Endothelial cell of umbilical vein (primary cell): ENCODE measurements around the gene ATG7. TPM values are rescaled to one million over a fixed set of nuclear protein-coding genes. Genes with fewer than 3 reads are reported as not detected.

Experiments used
- BruUV-seq: library from RNA; stranded (reverse); fragments of 400-500 nt; replicated peaks from 2 replicates; lab custom pipeline; 2021; lab: Mats Ljungman, UMichigan
- CTCF ChIA-PET: fragments of 300-600, 350-600 bp; sonication (Branson Sonifier 250); formaldehyde crosslinking; loops from one replicate; lab custom pipeline; 2021; ENCODE audit warnings: antibody characterized with exemption, inconsistent platforms; lab: Charles Lee
- POLR2A ChIA-PET: fragments of 300-600, 350-600 bp; sonication (Branson Sonifier 250); formaldehyde crosslinking; loops from one replicate; lab custom pipeline; 2021; ENCODE audit warnings: antibody characterized with exemption, inconsistent platforms; lab: Charles Lee
- DNase-seq: peaks from one replicate; pipeline ENCODE4 v3.0.0-alpha.2; 2011; ENCODE audit warnings: low read depth, low spot score
- FAIRE-seq: peaks from 2 replicates; lab custom pipeline; 2011; peaks lifted over from hg19 to GRCh38; lab: Jason Lieb, UNC
- H2AFZ ChIP-seq: 2 replicates; pipeline ENCODE4 v1.6.0; 2012; ENCODE audit warnings: low read depth, low read length, control low read depth, inconsistent platforms
- H3K27ac ChIP-seq: 2 replicates; pipeline ENCODE4 v1.5.1; 2011; ENCODE audit warnings: low read depth, mild to moderate bottlenecking, control low read depth, low read length, moderate library complexity; ENCODE audit not compliant: insufficient read depth
- H3K27me3 ChIP-seq, 2 experiments: 2 replicates each; pipeline versions ENCODE4 v1.6.0 to v1.6.1; 2011; ENCODE audit warnings: low read length in 2 of 2, mixed read lengths in 1 of 2; ENCODE audit not compliant: control insufficient read depth in 2 of 2, insufficient read depth in 2 of 2
- H3K36me3 ChIP-seq, 2 experiments: 2 replicates in 1 of 2; 3 replicates in 1 of 2; pipeline ENCODE4 v1.5.1; 2011; ENCODE audit warnings: low read length in 2 of 2, mild to moderate bottlenecking in 1 of 2, moderate library complexity in 1 of 2; ENCODE audit not compliant: control insufficient read depth in 2 of 2, insufficient read depth in 2 of 2; ENCODE audit errors: extremely low read depth in 1 of 2
- H3K4me1 ChIP-seq: 3 replicates; pipeline ENCODE4 v1.5.1; 2011; ENCODE audit warnings: mild to moderate bottlenecking, low read length; ENCODE audit not compliant: control insufficient read depth, insufficient read depth; ENCODE audit errors: extremely low read depth
- H3K4me2 ChIP-seq: 2 replicates; pipeline ENCODE4 v1.6.1; 2011; ENCODE audit warnings: low read length, control low read depth, mixed read lengths; ENCODE audit not compliant: insufficient read depth
- H3K4me3 ChIP-seq, 3 experiments: fragments of 200-600 bp in 1 of 3; sonication (generic), shearing (Covaris generic) in 1 of 3; replicated peaks in 1 of 3; 2 replicates each; pipeline ENCODE4 v1.5.1; 2011 to 2016; ENCODE audit warnings: control low read depth in 3 of 3, low read length in 3 of 3, mild to moderate bottlenecking in 2 of 3, inconsistent platforms in 1 of 3, low read depth in 1 of 3, moderate library complexity in 1 of 3; ENCODE audit not compliant: insufficient read depth in 1 of 3
- H3K79me2 ChIP-seq: 2 replicates; pipeline ENCODE4 v1.6.0; 2012; ENCODE audit warnings: low read length, inconsistent platforms; ENCODE audit not compliant: control insufficient read depth, insufficient read depth
- H3K9ac ChIP-seq: replicated peaks from 2 replicates; pipeline ENCODE3; 2011; ENCODE audit warnings: low read length, control low read depth; ENCODE audit not compliant: insufficient read depth; ENCODE audit errors: extremely low read depth
- H3K9me1 ChIP-seq: replicated peaks from 3 replicates; pipeline ENCODE4 v1.6.0; 2011; ENCODE audit warnings: mild to moderate bottlenecking, low read length; ENCODE audit not compliant: control insufficient read depth, insufficient read depth; ENCODE audit errors: extremely low read depth
- H3K9me3 ChIP-seq: replicated peaks from 2 replicates; pipeline ENCODE4 v1.5.1; 2012; ENCODE audit warnings: low read length, inconsistent platforms; ENCODE audit not compliant: control insufficient read depth, insufficient read depth
- H4K20me1 ChIP-seq: replicated peaks from 2 replicates; pipeline ENCODE3; 2011; ENCODE audit warnings: mild to moderate bottlenecking, low read length; ENCODE audit not compliant: control insufficient read depth, insufficient read depth; ENCODE audit errors: extremely low read depth
- EZH2 ChIP-seq: IDR thresholded peaks from 2 replicates; pipeline ENCODE4 v1.6.1; 2012; ENCODE audit warnings: borderline replicate concordance, low read depth, mild to moderate bottlenecking, moderate library complexity, low read length, inconsistent platforms; ENCODE audit not compliant: severe bottlenecking
- FOS ChIP-seq: IDR thresholded peaks from 2 replicates; pipeline ENCODE4 v1.6.1; 2011; ENCODE audit warnings: mild to moderate bottlenecking, low read length, moderate library complexity, borderline replicate concordance; ENCODE audit not compliant: insufficient read depth
- GATA2 ChIP-seq: IDR thresholded peaks from 2 replicates; pipeline ENCODE4 v1.7.0; 2011; ENCODE audit warnings: low read depth, mild to moderate bottlenecking, moderate library complexity, mixed read lengths, low read length; ENCODE audit not compliant: insufficient read length, insufficient read depth
- JUN ChIP-seq: IDR thresholded peaks from 2 replicates; pipeline ENCODE4 v1.6.1; 2011; ENCODE audit warnings: borderline replicate concordance, low read depth; ENCODE audit not compliant: insufficient read length, insufficient read depth
- MYC ChIP-seq: IDR thresholded peaks from one replicate; pipeline ENCODE4 v1.6.1; 2011; ENCODE audit warnings: mild to moderate bottlenecking, low read depth, low read length
- POLR2A ChIP-seq: IDR thresholded peaks from 2 replicates; pipeline ENCODE4 v1.6.1; 2012; ENCODE audit warnings: low read depth, mild to moderate bottlenecking, control low read depth, low read length
- POLR2AphosphoS5 ChIP-seq: IDR thresholded peaks from 2 replicates; pipeline ENCODE4 v1.6.1; 2012; ENCODE audit warnings: low read depth, mild to moderate bottlenecking, control low read depth, low read length, moderate library complexity; ENCODE audit not compliant: insufficient read depth
- dilution Hi-C: fragments of 300-500 bp; cut with MboI; formaldehyde crosslinking; loops from one replicate; pipeline ENCODE4 v1.15.0; 2019; ENCODE audit warnings: low sequenced_read_pairs; ENCODE audit not compliant: extremely low pct_ligation_motif_present
- intact Hi-C: fragments of 100-400 bp; cut with micrococcal nuclease; formaldehyde crosslinking; loops from one replicate; pipeline ENCODE4 v1.10.0; 2022
- polyA plus RNA-seq, 4 experiments: library from polyadenylated mRNA; depleted of rRNA in 3 of 4; stranded (reverse) in 3 of 4; unstranded in 1 of 4; fragments of >200 nt; gene quantifications; 2 replicates each; pipeline versions ENCODE4 v1.2.1 to v1.2.3, GENCODE V29; 2011 to 2012; ENCODE audit warnings: missing spikeins in 1 of 4
- total RNA-seq: library from RNA; stranded (reverse); gene quantifications from 2 replicates; pipeline ENCODE4 v1.2.3, GENCODE V29; 2021
- TF ChIP-seq, protein P1 (sequence below), 2 donors: IDR thresholded peaks; 1 replicate in 1 of 2; 2 replicates in 1 of 2; pipeline ENCODE4 v1.5.1; 2011; ENCODE audit warnings: low read length in 2 of 2, mild to moderate bottlenecking in 2 of 2, moderate library complexity in 2 of 2, control low read depth in 1 of 2, inconsistent platforms in 1 of 2, low read depth in 1 of 2; ENCODE audit not compliant: insufficient read depth in 1 of 2; ENCODE audit errors: extremely low read depth in 1 of 2
- TF ChIP-seq, protein P2 (sequence below): IDR thresholded peaks from 2 replicates; pipeline ENCODE4 v1.6.1; 2011; ENCODE audit not compliant: insufficient read depth, insufficient read length

Gene ATG7
- total and polyA plus RNA-seq, 2 donors (not counting 3 experiments of a cell fraction or from before 2014, with no cell fraction given) = 30.8 to 48.3 TPM

DNA sequence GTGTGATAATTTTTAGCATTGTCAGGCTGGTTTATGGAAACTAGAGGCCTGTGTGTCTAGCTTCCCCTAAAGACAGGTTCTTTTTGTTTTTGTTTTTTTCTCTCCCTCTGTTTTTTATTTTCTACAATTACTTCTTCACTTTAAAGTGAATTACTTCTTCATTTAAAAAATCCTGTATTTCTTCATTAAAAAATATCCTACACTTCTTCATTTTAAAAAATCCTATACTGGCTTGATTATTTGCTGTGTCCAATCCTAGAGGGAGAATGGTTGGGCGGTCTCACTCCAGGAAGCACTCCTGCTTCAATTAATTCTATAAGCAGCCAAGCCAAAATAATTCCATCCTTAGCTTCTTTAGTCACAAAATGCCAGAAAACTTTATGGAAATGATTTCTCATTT lies 11.8 kb downstream of the ATG7 start:
- Histone ChIP-seq H3K4me1 (peaks cover 25% of the 10 kb centered on the region), H4K20me1 (no peaks in the 10 kb centered on the region), H3K79me2 (peaks cover 26% of the 10 kb centered on the region), H3K27ac (no peak overlapping the region), H3K9me3 (no peaks in the 10 kb centered on the region), H3K9me1 (no peaks in the 10 kb centered on the region), H3K4me3 (no peak overlapping the region), H3K27me3 (no peaks in the 10 kb centered on the region), H3K4me2 (no peak overlapping the region), H3K36me3 (peaks cover 0 to 7% of the 10 kb centered on the region in 2 experiments), H3K9ac (no peak overlapping the region), H2AFZ (no peak overlapping the region)
- dilution Hi-C loops = no loop called here
- no peak for DNase-seq
- no peak for FAIRE-seq
- intact Hi-C loops = no loop called here
- CTCF ChIA-PET = interaction anchor here (1.3 to 1.8 kb wide), 2 partner anchors 12 to 129 kb away, joined by 3 to 5 read pairs; partner anchors contain the start of gene ATG7
- TF ChIP-seq FOS = no peak
- TF ChIP-seq MYC = no peak
- TF ChIP-seq JUN = no peak
- TF ChIP-seq, protein P1, sequence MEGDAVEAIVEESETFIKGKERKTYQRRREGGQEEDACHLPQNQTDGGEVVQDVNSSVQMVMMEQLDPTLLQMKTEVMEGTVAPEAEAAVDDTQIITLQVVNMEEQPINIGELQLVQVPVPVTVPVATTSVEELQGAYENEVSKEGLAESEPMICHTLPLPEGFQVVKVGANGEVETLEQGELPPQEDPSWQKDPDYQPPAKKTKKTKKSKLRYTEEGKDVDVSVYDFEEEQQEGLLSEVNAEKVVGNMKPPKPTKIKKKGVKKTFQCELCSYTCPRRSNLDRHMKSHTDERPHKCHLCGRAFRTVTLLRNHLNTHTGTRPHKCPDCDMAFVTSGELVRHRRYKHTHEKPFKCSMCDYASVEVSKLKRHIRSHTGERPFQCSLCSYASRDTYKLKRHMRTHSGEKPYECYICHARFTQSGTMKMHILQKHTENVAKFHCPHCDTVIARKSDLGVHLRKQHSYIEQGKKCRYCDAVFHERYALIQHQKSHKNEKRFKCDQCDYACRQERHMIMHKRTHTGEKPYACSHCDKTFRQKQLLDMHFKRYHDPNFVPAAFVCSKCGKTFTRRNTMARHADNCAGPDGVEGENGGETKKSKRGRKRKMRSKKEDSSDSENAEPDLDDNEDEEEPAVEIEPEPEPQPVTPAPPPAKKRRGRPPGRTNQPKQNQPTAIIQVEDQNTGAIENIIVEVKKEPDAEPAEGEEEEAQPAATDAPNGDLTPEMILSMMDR (IDR thresholded peaks at IDR 0.05; ENCODE audit: extremely low read depth in 1 of 2, insufficient read depth in 1 of 2, low read depth in 1 of 2, low read length in 2 of 2) = no peak
- TF ChIP-seq EZH2 = no peak
- TF ChIP-seq POLR2A = no peak
- TF ChIP-seq, protein P2, sequence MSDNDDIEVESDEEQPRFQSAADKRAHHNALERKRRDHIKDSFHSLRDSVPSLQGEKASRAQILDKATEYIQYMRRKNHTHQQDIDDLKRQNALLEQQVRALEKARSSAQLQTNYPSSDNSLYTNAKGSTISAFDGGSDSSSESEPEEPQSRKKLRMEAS = no peak
- no peak for TF ChIP-seq GATA2
- no peak for TF ChIP-seq POLR2AphosphoS5
- BruUV-seq = no TSS peak
- POLR2A ChIA-PET = no interaction called here
